SK-N-SH (cell line): Measurements from ENCODE around the gene GOLPH3.

Source experiments
- CHD2 ChIP-seq: fragments of 150-350 bp; IDR thresholded peaks from 2 replicates; pipeline ENCODE4 v1.6.1; 2018; ENCODE audit warnings: low read length; ENCODE audit not compliant: partially characterized antibody
- CTCF ChIP-seq: fragments of 200-600 bp; sonication (generic); IDR thresholded peaks from 2 replicates; pipeline ENCODE4 v1.6.1; 2017; ENCODE audit warnings: antibody characterized with exemption, mild to moderate bottlenecking, moderate library complexity
- FOXM1 ChIP-seq: IDR thresholded peaks from 2 replicates; pipeline ENCODE4 v1.4.0; 2012; ENCODE audit warnings: low read depth, mild to moderate bottlenecking
- MAX ChIP-seq: IDR thresholded peaks from 2 replicates; pipeline ENCODE4 v1.4.0; 2012; ENCODE audit warnings: low read depth
- NRF1 ChIP-seq: IDR thresholded peaks from 2 replicates; pipeline ENCODE4 v1.6.1; 2012; ENCODE audit warnings: low read depth, mild to moderate bottlenecking, low read length
- POLR2AphosphoS5 ChIP-seq: IDR thresholded peaks from 2 replicates; pipeline ENCODE4 v1.6.1; 2012; ENCODE audit warnings: low read depth, low read length
- REST ChIP-seq: IDR thresholded peaks from 2 replicates; pipeline ENCODE4 v1.6.1; 2012; ENCODE audit warnings: mild to moderate bottlenecking, low read depth, low read length, moderate library complexity
- SIN3A ChIP-seq: IDR thresholded peaks from 2 replicates; pipeline ENCODE4 v1.6.1; 2012; ENCODE audit warnings: low read depth, mild to moderate bottlenecking, low read length, moderate library complexity, borderline replicate concordance
- SMC3 ChIP-seq: IDR thresholded peaks from 2 replicates; pipeline ENCODE4 v1.6.1; 2012; ENCODE audit warnings: low read depth, low read length, improper control_type of control experiment
- TF ChIP-seq, protein P1 (sequence below): IDR thresholded peaks from 2 replicates; pipeline ENCODE4 v1.4.0; 2012; ENCODE audit warnings: low read depth, borderline replicate concordance
- TF ChIP-seq, protein P2 (sequence below): IDR thresholded peaks from 2 replicates; pipeline ENCODE4; 2012

DNA sequence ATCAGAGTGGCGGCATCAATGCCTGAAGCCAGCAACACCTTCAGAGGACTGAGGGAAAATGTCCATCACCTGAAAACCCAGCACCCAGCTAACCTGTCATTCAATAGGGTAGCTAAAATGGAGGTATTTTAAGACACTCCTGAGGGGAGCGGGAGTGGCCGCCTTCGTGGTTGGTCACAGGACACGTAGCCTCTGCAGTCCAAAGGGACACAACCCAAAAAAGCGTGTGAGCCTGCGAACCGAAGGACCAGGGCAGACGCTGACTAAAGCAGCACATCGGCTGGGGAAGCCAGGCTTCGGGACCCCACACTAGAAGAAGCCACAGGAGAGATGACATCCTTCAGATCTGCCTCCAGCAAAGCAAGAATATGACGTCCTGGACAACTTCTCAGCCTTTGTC, 70.6 kb downstream of the GOLPH3 start:
- no peak for TF ChIP-seq SMC3
- no peak for TF ChIP-seq CTCF
- TF ChIP-seq MAX, result no peak
- no peak for TF ChIP-seq NRF1
- TF ChIP-seq, protein P1, sequence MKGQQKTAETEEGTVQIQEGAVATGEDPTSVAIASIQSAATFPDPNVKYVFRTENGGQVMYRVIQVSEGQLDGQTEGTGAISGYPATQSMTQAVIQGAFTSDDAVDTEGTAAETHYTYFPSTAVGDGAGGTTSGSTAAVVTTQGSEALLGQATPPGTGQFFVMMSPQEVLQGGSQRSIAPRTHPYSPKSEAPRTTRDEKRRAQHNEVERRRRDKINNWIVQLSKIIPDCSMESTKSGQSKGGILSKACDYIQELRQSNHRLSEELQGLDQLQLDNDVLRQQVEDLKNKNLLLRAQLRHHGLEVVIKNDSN, result no peak
- no peak for TF ChIP-seq CHD2
- no peak for TF ChIP-seq REST
- no peak for TF ChIP-seq POLR2AphosphoS5
- TF ChIP-seq SIN3A, result no peak
- no peak for TF ChIP-seq FOXM1
- TF ChIP-seq, protein P2, sequence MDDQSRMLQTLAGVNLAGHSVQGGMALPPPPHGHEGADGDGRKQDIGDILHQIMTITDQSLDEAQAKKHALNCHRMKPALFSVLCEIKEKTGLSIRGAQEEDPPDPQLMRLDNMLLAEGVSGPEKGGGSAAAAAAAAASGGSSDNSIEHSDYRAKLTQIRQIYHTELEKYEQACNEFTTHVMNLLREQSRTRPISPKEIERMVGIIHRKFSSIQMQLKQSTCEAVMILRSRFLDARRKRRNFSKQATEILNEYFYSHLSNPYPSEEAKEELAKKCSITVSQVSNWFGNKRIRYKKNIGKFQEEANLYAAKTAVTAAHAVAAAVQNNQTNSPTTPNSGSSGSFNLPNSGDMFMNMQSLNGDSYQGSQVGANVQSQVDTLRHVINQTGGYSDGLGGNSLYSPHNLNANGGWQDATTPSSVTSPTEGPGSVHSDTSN, result no peak
